ENCODE measurements around the gene FAM151A.
"Not testable (repeated sequence)": the region's sequence is repeated elsewhere in the genome, so short reads cannot be mapped to it uniquely, and the experiment has no call there.

The FAM151A gene

DNA sequence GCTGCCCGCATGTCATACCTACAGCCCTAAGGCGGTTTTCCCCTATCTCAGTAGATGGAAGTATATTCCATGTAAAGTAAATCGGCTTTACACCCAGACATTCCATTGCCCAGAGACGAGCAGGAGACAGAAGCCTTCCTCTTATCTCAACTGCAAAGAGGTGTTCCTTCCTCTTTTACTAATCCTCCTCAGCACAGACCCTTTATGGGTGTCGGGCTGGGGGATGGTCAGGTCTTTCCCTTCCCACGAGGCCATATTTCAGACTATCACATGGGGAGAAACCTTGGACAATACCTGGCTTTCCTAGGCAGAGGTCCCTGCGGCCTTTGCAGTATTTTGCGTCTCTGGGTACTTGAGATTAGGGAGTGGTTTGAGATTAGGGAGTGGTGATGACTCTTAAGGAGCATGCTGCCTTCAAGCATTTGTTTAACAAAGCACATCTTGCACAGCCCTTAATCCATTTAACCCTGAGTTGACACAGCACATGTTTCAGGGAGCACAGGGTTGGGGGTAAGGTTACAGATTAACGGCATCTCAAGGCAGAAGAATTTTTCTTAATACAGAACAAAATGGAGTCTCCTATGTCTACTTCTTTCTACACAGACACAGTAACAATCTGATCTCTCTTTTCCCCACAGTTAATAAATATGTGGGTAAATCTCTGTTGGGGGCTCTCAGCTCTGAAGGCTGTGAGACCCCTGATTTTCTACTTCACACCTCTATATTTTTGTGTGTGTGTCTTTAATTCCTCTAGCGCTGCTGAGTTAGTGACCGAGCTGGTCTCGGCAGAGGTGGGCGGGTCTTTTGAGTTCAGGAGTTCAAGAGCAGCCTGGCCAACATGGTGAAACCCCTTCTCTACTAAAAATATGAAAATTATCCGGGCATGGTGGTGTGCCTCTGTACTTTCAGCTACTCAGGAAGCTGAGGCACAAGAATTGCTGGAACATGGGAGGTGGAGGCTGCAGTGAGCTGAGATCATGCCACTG lies 13.4 kb upstream of the FAM151A start:
- DNase-seq (ENCODE audit: low read depth in 2 of 2), result not testable (repeated sequence)

DNA sequence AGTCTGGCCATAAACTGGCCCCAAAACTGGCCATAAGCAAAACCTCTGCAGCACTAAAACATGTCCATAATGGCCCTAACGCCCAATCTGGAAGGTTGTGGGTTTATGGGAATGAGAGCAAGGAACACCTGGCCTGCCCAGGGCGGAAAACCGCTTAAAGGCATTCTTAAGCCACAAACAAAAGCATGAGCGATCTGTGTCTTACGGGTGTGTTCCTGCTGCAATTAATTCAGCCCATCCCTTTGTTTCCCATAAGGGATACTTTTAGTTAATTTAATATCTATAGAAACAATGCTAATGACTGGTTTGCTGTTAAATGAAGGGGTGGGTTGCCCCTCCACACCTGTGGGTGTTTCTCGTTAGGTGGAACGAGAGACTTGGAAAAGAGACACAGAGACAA lies 12.5 kb upstream of the FAM151A start:
- not testable (repeated sequence) for DNase-seq (ENCODE audit: low read depth in 2 of 2)

- DNase-seq (ENCODE audit: low read depth in 2 of 2), result no peak
Observed at GRCh38 chr1:54627196-54627595, 3.9 kb upstream of the FAM151A start.

GRCh38 chr1:54624466-54625464 lies 1.4 kb upstream of the FAM151A start:
- DNase-seq (ENCODE audit: low read depth in 2 of 2), result no peak

- DNase-seq (ENCODE audit: low read depth in 2 of 2), result no peak
Observed at GRCh38 chr1:54619749-54620148, 3.6 kb downstream of the FAM151A start.

GRCh38 chr1:54615531-54616279 lies 7.6 kb downstream of the FAM151A start:
- DNase-seq (ENCODE audit: low read depth in 2 of 2), result no peak

DNA sequence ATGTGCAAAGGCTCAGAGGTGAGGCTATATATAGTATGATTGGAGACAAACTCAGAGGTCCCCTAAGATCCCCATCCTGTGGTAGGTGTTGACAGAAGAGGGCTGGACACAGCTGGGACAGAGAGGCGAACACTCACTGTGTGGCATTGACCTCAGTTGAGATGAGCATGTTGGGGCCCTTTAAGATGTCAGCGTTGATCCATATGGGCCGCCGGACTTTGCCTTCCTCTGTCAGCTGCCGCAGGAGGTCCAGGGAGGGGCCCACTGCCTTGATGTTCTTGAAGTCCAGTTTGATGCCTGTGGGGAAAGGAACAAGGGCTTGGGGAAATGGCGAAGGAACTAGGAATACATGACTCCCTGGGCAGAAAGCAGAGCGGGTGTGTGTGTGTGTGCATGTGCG lies 8.8 kb downstream of the FAM151A start:
- no peak for DNase-seq (ENCODE audit: low read depth in 2 of 2)

DNA sequence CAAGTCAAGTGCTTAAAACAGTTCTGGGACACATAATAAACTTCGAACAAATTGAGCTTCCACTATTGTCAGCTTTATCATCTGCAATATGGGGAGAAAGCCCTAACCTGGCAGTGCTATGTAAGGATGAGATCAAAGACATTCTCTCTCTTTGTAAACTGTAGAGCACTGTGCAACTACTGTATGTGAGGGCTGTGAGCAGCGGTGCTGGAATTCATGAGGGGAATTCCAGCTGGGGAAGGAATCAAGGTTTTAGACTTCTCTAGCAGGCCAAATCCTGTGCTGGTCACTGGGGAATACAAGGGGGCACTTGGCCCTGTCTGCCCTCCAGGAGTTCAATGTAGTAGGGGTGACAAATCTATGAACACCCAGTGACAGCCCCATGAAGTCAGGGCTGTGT lies 9.3 kb downstream of the FAM151A start:
- DNase-seq (ENCODE audit: low read depth in 2 of 2), result no peak

DNA sequence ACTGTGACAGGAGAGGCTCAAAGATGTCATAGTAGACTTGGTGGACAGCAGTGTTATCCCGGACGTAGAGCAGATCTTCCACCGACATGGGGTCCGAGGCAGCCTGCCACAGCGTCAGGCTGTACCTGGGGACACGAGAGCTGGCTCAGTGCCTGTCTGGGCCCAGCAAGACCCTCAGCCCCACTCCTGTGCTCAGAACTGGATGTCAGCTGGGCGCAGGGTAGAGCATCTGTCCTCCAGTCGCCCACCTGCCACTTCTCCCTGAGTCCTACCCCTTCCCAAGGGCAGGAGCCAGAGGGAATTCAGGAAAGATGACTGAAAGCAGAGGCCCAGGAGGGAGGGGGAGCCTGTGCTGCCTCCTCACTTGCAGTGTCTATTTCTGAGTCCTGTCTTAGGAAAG lies 11.7 kb downstream of the FAM151A start:
- no peak for DNase-seq (ENCODE audit: low read depth in 2 of 2)

- no peak for DNase-seq (ENCODE audit: low read depth in 2 of 2)
Observed at GRCh38 chr1:54610601-54611580, 12.4 kb downstream of the FAM151A start.

DNA sequence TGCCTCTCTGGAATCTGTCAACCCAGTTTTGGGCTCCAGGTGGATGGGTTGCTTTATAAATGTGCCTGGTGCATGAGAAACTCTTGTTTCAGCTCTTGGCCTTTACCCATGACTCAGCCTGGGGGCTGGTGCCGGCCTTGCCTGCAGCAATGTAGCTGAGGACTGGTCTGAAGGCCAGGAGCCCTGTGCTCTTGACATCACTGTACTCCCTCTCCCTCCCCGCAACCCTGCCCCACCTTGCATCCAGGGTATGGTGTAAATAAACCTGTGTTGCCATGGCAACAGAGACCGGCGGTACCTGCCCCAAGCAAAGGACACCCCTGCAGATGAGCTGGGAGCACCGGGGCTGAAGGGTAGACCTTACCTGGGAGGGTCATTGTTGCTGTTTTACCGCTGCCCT lies 13.3 kb downstream of the FAM151A start:
- no peak for DNase-seq (ENCODE audit: low read depth in 2 of 2)

DNA sequence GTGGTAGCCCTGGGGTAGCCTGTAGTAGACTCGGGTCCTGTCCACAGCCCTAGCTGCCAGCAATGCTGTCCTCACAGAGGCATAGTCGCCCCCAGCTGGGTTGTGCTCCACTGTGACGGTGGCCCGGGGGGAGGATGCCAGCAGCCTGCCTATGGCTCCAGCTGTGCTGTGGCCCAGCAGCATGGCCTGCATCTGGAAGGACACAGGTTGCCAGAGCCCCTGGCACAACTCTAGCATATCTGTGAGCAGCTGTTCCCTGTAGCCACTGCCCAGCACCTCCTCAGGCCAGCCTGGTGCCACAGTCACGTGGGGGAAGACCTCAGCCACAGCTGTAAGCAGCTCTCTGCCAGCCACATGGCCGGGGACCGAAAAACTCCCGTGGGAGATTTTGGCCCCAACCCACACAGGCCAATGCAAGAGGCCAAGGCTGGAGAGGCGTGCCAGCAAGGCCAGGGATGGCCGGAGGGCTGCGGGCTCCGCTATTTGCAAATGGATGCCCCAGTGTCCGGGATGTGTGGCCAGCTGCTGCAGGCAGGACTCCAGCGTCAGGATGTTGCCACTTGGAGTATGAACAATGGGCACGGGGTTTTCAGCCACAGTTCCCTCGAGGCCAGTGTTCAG lies 13.9 kb downstream of the FAM151A start:
- no peak for DNase-seq (ENCODE audit: low read depth in 2 of 2)

- no peak for DNase-seq (ENCODE audit: low read depth in 2 of 2)
Observed at GRCh38 chr1:54608566-54609230, 14.6 kb downstream of the FAM151A start.

DNA sequence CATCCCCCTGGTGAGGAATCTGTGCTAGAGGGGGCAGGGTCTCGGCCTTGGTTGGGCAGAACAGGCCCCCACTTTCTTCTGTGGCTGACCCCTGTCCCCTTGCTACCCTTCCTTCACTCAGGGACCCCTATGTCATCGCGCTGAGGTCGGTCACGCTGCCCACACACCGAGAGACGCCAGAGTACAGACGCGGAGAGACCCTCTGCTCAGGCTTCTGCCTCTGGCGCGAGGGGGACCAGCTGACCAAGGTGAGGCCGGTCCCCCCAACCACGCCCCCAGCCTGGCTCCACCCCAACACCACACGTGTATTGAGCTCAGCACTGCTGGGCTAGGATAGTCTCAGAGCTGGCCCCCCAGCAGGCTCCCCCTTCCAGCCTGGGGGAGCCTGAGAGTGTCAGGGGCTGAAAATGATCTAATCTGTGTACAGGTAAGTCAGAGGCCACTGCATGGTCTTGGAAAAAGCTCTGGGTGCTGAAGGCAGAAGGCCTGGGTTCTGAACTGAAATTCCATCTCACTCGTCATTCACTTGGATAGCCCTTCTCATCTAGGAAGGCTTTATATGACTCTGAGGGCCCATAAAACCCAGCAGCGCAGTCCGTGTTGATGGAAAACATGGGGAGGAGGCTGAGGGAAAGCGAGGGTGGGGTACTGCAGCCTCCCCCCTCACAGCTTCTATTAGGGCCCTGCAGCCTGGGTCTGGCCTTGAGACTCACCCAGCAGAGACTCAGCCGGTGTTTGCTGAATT lies 15.3 kb downstream of the FAM151A start:
- DNase-seq (ENCODE audit: low read depth in 2 of 2), result no peak

- DNase-seq (ENCODE audit: low read depth in 2 of 2), result no peak
Observed at GRCh38 chr1:54606990-54607325, 16.4 kb downstream of the FAM151A start.

DNA sequence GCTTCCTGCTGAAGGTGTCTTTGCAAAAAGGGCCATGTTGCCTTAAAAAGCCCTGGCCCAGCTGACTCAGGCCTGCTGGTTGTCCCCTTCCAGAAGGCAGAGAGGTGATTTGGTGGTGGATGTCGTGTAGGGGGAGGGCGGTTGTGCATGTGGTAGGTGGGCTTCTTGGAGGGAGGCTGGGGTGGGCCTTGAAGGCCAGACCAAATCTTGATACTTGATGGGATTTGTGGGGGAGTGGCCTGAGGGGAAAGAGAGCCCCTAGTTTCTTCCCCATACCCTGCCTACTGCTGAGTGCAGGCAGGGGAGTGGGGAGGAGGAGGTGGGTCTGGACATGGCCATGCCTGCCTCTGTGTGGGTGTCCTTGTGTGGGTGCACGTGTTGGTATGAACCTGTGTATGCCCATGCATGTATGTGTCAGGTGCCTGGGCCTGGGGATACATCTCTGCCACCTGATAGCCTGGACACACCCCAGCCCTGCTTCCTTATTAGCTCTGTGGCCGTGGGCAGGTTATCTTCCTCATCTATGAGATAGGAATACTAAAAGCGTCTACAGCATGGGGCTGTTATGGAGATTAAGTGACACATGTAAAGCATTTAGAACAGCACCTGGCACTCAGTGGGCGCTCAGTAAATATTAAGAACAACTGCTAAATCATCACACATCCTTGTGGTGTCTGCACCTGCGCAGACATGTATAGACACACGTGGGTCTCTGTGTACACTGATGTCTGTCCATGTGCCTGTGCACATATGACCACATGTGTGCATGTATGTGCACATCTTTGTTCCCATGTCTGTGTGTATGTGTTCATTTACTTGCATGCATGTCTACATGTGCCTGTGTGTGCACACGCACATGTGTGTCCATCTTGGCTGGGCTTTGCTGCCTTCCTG lies 17.0 kb downstream of the FAM151A start:
- no peak for DNase-seq (ENCODE audit: low read depth in 2 of 2)

DNA sequence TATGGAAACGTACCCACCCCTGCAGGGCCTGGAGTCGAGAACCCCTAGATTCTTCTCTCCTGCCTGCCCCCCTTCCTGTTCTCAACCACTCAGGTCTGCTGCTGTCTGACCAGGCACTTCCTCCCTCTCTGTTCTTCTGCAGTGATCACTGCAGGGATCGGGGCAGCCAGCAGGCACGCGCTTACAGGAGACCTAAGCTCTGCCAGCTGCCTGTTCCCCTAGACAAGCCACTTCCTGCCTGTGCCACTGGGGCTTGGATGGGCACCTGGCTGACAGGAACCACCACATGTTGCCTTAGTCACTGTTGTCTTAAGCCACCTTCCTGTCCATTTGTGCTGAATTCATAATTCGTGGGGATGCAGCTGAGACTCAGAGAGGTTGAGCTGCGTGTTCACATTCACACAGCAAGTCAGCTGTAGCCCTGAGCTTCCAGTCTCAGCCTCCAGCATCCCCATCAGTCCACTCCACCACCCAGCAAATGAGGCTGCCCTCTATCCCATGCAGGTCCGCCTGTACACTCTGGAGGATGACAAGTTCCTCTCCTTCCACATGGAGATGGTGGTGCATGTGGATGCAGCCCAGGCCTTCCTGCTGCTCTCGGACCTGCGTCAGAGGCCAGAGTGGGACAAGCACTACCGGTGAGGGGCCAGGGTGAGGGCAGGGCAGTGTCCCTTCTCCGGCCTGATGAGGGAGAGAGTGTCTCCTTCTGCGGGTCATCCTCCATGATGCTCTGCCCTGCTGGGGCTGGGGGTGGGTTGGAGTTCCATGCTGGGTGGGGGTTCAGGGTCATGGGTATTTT lies 18.6 kb downstream of the FAM151A start:
- peak in 1 of 2 donors; percentile 5 for DNase-seq (ENCODE audit: low read depth in 2 of 2)

Data from stimulated activated CD8-positive, alpha-beta memory T cell treated with anti-CD3 and anti-CD28 coated beads, Interleukin-2, amount 100 ng/mL, for 1 hour (primary cell).